Caki2 (cell line): ENCODE results near the gene TMEM240. TPM values are rescaled to one million over a fixed set of nuclear protein-coding genes. Genes with fewer than 3 reads are reported as not detected.
"Not testable (repeated sequence)": the region's sequence is repeated elsewhere in the genome, so short reads cannot be mapped to it uniquely, and the experiment has no call there.

Source experiments
- DNase-seq: peaks from one replicate; pipeline ENCODE4 v3.0.0-alpha.2; 2015; ENCODE audit warnings: low read depth
- in situ Hi-C: cut with HindIII; loops from 2 replicates; pipeline ENCODE4 v1.10.0; 2016; ENCODE audit warnings: low sequenced_read_pairs, low pct_unique_long_range_greater_than_20kb, mixed read lengths
- total RNA-seq: library from RNA; depleted of rRNA; stranded (reverse); fragments of >200 nt; shearing (Covaris generic); gene quantifications from 2 replicates; pipeline ENCODE4 v1.2.3, GENCODE V29; 2014; ENCODE audit warnings: low replicate concordance

Gene TMEM240
- total RNA-seq, 1 experiment from 2014 or later, result not detected

DNA sequence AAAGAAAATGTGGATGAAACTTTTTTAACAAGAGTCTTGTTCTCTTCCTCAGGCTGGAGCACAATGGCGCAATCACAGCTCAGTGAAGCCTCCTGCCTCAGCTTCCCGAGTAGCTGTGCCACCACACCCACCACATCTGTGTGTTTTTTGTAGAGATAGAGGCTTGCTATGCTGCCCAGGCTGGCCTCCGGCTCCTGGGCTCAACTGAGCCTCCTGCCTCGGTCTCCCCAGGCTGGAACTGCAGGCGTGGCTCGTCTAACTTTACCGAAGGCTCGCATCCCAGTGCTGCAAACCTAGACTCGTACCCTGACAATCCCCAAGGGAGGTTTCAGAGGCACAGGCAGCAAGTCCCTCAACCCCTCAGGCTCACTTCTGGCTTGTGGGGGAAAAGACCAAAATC, 19.8 kb upstream of the TMEM240 start:
- DNase-seq, result no peak
- in situ Hi-C loops, result no loop called here

DNA sequence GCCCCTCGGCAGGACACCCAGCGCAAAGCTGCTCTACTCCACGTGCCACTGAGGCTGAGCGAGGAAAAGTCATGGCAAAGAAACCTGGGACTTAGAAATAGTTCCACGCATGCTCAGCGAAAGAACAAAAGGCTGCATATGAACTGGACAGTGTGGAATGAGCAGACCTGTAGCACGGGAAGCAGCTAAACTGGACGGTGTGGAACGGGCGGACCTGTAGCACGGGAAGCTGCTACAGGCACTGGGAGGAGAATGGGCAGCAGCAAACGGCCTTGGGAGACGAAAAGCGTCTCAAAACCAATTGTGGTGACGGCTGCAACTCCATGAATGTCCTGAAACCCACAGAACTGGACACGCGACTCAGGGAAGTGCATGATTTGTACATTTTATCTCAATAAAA, 18.6 kb upstream of the TMEM240 start:
- in situ Hi-C loops, result no loop called here

DNA sequence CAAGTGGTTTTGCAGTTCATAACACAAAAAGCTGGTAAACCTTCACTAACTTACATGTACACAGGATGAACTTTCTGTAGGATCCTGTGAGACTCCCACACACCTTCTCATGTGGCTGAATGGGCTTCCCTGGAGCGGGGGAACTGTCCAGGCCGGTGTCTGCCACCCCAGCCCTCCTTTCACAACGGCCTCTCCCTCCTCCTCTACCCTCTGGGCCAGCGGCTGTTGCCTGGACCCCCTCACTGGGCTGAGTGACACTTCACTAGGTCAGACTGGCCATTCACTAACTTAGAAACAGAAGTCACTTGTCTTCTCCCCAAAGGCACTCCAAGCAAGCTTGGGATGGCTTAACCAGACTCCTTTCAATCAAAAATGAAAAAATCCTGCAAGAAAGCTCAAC, 18.2 kb upstream of the TMEM240 start:
- in situ Hi-C loops, result no loop called here
- no peak for DNase-seq

More for the DNA sequence above, 18.6 kb upstream of the TMEM240 start:
- DNase-seq, result no peak

GRCh38 chr1:1557688-1558087, 17.3 kb upstream of the TMEM240 start:
- DNase-seq, in situ Hi-C loops: not testable (repeated sequence)

DNA sequence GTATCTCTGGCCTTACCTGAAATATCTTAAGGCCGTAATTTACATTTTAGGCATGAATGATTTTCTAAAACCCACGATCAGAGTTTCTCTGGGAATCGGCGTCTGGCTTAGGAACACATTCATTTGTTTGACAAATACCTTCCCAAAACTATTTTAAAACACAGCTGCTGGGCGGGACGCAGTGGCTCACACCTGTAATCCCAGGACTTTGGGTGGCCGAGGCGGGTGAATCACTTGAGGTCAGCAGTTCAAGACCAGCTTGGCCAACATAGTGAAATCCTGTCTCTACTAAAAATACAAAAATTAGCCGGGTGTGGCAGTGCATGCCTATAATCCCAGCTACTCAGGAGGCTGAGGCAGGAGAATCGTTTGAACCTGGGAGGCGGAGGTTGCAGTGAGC, 16.5 kb upstream of the TMEM240 start:
- in situ Hi-C loops, DNase-seq: not testable (repeated sequence)

DNA sequence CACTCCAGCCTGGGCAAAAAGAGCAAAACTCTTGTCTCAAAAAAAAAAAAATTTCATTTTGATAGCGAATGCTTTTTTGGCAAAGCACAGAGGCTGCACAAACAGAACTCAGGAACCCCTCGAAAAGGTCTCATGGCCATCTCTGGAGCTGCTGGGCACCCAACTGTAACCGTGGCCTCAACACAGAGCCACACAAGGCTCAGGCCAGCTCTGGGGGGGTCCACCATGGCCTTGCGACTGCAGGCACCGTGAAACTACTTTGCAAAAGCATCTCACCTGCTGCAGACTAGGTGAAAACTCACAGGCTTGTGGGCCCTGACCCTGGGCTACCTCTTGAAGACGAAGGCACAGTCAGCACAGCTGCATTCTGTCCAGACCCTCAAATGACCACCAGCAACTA, 16.1 kb upstream of the TMEM240 start:
- in situ Hi-C loops, result no loop called here
- DNase-seq, result no peak

DNA sequence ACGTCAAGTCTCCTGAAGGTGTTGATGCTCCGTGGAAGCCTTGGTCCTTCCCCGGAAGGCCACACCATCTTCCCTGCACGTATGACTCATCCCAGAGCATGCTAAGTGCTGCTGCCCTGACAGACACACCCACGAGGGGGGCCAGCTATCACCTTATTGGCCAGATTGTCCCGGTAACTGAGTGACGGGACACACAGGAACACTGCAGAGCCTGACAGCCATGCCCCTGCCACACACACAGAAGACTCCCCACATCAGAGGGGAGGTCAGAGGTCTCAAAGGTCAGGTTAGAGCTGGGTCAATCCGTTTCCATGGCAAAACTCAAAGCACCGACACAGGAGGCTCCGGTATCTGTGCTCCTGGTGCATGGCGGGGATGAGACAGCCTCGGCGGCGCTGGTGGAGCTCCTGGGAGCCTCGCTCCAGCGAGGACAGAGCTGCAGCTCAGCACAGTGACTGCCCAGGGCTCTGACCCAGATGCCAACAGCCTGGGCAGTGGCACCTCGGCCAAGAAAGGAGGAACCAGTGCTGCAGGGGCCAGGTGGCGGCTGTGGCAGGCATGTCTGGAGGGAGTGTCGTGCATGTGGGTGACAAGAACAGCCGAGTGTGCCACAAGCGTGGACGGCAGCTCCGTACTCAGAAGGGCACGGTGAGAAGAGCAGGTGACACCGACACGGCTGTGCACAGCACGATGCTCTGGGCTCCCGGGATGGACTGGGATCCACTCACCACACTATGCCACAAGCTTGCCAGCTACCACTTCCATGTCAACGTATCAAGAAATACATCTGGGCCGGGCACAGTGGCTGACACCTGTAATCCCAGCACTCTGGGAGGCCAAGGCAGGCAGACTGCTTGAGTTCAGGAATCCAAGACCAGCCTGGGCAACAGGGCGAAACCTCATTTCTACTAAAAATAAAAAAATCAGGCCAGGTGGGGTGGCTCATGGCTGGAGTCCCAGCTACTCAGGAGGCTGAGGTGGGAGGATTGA, 14.8 kb upstream of the TMEM240 start:
- in situ Hi-C loops, result no loop called here
- peak; percentile 83 for DNase-seq

DNA sequence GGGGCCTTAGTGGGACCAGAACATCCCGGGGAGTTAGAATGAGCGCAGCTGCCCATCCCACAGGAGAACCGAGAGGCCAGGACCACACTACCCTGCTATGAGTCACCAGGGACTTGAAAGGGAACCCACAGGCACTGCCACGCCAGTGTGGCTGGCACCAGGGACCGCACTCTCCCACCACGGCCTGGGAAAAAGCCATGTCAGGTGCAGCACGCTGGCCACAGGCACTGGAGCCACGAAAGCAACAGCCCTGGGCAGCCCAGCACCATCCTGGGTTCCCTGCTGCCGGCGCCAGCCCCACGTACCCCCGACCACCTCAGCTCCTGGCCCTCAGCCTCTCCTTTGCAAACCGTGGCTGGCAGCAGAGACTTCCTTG, 14.1 kb upstream of the TMEM240 start:
- no peak for DNase-seq
- in situ Hi-C loops, result no loop called here

DNA sequence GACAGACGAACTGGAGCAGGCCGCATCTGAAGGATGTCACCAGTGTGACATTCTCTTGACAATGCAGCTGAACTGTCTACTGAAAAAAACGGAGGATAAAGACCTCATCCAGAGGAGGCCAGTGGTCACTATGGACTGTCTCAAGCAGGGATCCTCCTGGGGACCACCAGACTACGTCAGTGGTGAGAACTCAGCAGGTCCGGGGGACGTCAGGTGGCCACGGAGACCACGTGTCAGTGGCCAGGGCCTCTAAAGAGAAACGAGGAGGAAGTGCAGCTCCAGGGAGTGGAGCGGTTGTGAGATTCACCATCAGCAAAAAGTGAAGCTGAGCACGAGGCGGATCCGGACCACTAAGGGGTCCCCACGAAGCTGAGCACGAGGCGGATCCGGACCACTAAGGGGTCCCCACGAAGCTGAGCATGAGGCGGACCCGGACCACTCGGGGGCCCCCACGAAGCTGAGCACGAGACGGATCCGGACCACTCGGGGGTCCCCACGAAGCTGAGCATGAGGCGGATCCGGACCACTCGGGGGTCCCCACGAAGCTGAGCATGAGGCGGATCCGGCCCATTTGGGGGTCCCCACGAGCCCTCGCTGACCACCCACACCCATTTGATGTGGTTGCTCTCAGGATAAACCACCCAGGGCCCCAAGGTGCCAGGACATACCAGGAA, 13.5 kb upstream of the TMEM240 start:
- in situ Hi-C loops, result no loop called here
- DNase-seq, result no peak

DNA sequence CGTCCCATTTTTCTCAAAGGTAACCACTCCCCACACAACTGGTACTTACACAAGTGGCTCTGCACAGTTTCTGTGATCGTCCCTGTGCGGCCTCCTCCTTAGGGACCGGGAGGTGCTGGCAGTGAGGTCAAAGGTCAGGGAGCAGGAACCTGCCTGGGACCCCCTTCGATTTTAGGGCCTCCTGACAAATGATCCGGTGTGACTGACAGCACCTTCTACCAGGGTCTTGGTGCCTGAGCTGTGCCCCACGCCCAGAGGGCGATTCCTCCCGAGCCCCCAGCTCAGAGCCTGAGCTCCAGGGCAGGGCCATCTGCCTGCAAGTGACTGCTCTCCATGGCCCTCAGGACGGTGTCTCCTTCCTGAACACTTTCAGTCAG, 11.8 kb upstream of the TMEM240 start:
- no peak for DNase-seq
- in situ Hi-C loops, result no loop called here

- in situ Hi-C loops, result no loop called here
- DNase-seq, result no peak
These were observed 11.3 kb upstream of the TMEM240 start for GRCh38 chr1:1551524-1552262.

DNA sequence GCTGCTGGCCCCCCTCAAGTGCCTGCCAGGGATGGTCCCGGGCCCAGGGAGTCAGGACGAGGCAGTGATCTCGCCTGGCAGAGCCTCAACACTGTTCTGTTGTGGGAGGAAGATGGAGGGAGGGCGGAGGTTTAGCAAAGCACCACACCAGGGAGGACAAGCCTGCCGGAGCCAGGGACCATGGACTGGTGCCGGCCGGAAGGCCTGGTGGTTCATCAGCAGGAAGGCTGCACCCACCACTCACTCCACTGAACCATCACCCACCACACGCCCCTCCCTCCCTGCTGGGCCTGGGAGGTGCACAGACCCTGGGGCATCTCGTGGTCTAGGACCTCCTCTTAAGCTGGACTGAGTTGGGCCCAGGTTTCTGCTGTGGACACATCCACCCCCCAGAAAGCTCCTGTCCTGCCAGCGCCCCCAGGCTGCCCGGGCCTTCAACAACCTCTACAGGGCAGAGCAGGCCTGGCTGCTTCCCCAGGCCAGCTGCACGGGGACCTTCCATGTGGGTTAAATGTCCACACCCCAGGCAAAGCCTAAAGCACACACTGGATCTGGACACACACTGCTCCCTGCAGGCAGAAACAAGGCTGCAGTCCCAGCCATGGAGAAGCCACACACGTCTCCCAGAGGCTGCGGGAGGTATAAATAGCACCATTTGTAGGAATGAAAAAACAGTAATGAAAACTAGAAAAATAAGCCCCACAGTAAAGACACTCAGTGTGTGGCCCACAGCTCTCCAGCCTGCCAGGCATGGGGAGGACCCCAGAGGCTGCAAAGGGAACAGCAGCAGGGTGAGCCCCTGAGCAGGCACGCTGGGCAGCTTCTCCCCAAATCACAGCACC, 10.4 kb upstream of the TMEM240 start:
- in situ Hi-C loops, result no loop called here
- DNase-seq, result no peak

- no peak for DNase-seq
- in situ Hi-C loops, result no loop called here
These were observed 9.7 kb upstream of the TMEM240 start for GRCh38 chr1:1550087-1550486.

GRCh38 chr1:1548591-1548990, 8.2 kb upstream of the TMEM240 start:
- DNase-seq, result no peak
- in situ Hi-C loops, result no loop called here

DNA sequence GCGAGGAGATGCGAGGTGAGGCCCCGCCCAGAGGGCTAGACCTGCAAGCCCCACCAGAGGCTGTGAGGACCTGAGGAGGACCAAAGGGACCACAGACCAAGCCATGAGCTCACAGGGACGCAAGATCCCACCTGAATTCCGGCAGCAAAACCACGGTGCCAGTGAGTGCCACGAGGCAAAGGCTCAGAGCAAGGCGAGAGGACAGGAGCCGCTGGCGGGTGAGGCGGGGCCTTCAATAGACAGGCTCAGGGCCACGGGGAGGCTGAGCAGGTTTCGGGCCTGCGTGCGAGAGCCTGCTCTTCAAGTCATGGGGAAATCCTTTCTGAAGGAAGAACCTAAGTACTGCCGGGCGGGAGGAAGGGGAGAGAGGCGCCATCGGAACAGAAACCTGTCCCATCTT, 7.1 kb upstream of the TMEM240 start:
- in situ Hi-C loops, result no loop called here
- DNase-seq, result no peak

DNA sequence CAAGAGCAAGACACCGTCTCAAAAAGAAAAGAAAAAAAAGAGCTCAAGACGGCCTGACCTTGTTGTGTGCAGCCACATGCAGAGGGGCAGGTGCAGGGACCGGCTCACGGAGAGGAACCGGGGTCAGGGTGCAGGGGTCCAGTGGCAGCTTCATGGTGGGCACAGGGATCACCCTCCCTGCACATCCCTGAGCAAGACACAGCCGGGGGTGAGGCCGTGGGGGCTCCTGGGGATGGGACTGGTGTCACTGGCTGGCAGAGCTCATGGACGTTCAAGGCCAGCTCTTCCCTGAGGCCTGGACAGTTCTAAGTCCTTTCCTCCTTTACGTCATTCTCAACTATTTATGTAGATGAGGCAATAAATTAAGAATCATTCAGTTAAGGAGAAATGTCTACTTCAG, 6.6 kb upstream of the TMEM240 start:
- in situ Hi-C loops, result no loop called here
- DNase-seq, result no peak

- in situ Hi-C loops, result no loop called here
- DNase-seq, result no peak
These were observed 5.7 kb upstream of the TMEM240 start for GRCh38 chr1:1545946-1546737.
